Measurements from ENCODE around the gene MAPRE3.
"Not testable (repeated sequence)": the region's sequence is repeated elsewhere in the genome, so short reads cannot be mapped to it uniquely, and the experiment has no call there.

Gene MAPRE3

DNA sequence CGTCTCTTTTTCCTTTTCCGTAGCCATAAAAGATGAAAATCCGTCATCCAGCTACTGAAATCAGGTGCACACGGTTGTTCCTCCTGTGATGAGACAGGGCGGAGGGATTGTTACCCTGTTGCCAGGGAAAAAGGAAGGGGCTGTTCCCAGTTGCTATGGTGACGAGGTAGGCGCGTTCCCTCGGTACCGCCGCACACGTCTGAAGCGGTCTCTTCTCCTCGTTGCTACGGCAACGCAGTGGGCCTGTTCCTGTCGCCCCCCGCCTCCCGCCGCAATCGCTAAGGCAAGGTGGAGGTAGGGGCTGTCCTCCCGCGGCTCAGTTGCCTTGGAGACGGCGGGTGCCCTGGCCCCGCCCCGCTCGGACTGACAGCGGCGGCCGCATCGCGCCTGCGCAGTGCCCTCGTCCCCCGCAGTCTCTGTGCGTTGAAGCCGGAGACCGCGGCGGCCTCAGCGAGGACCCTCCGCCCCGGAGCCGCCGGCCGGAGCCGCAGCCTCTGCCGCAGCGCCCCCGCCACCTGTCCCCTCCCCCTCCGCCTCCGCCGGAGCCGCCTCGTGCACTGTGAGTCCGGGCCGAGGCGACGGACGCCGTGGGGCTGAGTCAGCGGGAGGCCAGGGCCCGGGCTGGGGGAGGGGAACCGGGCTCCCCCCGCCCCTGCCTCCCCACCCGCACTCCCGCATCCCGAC is at the start of gene MAPRE3:
Gene MAPRE3, plus strand, starts transcription at position 394 of the 684 bp plus-strand sequence. CDS start 51,582 bp downstream, outside the sequence.
- peak; percentile 36 to 56 (median 47) for DNase-seq

DNA sequence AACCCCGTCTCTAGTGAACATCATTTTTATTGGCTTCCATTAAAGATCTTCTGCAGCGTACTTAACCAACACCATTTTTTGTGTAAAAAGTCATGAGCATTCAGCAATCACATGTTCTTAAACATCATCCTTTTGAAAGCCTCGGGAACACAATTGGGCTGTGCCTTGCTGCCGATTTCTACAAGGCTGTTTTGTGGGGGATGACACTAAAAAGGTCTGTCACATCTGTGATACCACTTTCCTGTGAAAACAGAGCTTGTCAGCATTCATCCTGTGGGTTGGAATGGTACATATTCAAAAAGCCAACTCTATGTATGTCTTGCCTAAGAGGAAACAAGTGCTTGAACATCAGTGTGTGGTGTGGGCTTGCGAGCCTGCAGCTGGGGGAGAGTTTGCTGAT is 49.1 kb upstream of the MAPRE3 start:
- DNase-seq: no peak

DNA sequence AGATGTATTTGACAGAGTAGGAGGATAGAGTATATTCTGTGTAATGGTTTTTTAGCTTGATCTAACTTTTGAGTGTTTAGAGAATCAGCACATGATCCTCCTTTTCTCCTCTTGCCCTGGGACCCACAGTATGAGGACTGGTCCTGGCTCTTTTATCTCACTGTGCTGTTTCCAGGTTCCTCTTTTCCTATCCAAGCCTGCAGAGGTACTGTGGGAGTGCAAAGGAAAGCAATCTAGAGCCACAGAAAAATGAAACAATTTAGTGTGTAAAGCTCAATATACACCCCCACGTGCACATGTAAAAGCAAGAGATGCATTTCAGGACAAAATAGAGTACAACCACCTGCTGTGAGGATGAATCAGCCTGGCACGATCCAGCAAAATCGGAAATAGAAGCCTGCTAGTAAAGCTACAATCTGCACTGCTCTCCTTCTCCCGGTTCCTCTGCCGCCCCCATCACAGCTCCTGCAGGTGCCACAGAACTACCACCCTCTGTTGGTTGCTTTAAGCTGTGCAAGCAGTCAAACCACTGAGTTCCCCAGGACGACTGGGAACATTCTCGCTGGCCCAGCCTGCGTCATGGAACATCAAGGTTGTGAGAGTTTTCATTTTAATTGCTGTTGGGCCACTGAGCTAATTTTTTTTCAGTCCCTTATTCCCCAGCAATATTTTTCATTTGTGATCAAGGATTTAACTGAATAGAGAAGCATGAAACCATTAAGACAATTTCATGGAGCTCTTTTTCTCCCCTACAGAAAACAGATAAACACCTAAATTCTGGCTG is 47.8 kb upstream of the MAPRE3 start:
- no peak for DNase-seq

DNA sequence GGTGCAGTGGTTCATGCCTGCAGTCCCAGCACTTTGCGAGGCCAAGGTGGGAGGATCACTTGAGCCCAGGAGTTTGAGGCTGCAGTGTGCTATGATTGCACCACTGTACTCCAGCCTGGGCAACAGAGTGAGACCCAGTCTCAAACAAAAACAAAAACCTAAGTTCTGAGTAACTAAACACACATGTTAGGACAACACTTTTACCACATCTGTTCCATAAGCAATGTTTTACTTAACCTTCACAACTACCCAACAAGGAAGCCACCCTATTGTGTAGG is 47.3 kb upstream of the MAPRE3 start:
- not testable (repeated sequence) for DNase-seq

DNA sequence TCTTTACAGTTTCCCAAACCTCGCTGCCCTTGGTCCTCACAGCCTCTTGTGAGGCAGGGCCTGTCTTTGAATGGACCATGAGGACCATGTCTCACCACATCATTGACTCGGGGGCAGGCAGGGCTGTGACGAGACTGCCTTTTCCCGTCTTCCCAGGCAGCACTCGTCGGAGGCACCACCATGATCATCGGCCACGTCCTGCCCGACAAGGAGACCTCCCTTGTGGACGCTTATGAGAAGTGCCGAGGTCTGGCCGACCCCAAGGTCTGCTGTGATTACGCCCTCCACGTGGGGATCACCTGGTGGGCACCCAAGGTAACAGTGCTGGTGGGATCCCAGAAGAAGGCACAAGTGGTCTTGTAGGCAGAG is 45.7 kb upstream of the MAPRE3 start:
- no peak for DNase-seq

DNA sequence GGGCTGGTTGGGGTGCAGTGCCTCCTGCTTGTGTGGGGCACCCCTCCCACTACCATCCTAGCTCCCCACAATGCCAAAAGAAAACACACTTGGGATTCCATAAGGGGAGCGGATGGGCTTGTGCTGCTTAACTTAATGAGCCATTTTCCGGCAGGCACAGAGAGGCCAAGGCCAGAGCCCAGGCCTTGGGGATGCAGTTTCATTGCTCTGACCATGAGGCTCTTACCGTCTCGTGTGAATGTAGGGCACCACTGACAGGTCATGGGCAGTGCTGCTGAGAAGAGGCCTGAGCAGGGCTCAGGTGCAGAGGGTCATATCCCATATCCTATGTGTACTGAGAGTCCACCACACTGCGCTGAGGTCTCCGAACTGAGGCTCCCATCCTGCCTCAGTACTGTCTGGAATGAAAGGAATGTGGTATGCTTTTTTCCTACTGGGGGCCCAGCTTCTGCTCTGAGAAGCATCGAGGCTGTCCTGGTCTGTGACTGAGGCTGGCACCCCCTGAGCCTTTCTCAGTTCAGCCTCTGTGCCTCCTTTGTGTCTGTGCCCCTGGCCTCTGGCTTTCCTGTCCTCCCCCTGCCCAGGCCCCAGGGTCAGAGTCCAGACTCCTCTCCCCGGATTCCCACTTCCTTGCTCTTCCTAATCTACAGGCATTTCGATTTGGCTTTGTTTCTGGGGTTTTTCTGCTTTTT is 45.2 kb upstream of the MAPRE3 start:
- no peak for DNase-seq

DNA sequence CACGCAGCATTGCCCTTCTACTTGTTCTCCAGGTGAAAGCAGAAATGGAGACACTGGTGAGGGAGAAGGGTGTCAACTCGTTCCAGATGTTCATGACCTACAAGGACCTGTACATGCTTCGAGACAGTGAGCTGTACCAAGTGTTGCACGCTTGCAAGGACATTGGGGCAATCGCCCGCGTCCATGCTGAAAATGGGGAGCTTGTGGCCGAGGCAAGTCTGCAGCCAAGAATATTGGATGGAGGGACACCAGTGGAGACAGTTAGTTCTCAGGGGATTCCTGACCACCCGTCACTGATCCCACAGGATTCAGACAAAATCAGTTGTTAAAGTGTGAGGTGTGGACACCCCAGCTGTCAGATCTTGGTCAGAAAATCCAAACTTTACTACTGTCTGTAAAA is 43.2 kb upstream of the MAPRE3 start:
- no peak for DNase-seq

DNA sequence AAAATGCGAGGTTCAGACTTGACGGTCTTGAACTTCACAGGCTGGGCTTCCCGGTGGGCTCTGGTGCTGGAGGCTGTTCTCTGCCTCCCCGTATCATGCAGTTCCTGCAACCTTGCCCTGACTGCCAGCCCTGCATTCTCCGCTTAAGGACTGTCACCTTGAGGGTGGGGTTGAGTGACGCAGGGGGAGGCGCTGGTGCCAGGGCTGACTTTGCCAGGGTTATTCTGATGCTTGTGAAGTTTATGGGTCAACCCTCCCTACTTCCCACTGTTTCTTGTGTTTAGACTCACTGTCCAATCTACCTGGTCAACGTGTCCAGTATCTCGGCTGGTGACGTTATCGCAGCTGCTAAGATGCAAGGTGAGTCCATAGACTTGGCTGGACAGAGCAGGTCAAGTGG is 37.5 kb upstream of the MAPRE3 start:
- DNase-seq: no peak

DNA sequence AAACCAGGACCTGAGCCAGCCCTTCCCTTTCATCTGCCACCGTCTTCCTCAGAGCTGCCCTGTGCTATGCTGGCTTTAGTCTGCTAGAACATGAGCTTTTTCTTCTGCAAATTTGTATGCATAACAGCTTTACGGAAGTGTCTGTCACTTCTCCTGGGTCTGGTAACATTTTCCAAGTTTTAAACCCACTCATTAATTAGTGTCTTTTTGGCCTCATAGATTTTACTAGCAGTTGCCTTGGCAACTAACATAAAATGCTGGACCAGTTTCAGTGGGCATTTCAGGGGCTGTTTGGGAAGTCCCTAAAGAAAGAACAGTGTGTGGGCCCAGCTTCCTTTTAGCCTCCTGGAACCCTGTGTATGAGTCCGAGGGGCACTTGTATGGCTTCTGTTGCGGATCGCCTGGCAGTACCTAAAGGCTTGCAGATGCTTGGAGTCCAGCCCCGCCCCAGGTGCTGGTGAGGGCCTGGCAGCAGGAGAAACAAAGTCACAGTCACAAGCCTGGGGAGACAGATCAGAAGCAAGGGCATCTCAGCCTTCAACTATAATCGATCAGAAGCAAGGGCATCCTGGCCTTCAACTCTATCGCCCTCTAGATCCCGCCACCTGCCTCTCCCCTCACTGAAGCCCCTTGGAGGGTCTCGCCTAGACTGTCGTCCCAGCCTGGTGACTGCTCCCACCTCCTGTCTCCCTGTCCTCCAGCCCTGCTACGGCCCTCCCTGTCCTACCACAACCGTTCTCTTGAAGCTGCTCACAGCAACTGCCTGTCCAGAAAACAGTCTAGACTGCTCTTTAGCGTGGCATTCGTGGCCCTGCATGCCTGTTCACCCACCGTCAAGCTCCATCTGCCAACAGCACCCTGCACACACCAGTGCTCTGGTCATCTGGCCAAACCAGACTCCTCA is 36.8 kb upstream of the MAPRE3 start:
- DNase-seq: no peak

DNA sequence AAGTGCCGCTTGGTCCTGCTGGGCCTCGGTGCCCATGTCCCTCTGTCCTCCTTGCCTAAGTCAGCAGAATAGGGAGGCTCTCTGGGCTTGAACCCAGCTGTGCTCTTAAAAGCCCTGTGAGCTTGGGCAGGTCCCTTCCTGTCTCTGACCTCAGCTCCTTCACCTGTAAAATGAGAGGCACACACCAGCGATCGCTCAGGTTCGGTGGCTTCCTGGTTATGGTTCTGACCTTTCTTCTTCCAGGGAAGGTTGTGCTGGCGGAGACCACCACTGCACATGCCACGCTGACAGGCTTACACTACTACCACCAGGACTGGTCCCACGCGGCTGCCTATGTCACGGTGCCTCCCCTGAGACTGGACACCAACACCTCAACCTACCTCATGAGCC is 36.1 kb upstream of the MAPRE3 start:
- no peak for DNase-seq

DNA sequence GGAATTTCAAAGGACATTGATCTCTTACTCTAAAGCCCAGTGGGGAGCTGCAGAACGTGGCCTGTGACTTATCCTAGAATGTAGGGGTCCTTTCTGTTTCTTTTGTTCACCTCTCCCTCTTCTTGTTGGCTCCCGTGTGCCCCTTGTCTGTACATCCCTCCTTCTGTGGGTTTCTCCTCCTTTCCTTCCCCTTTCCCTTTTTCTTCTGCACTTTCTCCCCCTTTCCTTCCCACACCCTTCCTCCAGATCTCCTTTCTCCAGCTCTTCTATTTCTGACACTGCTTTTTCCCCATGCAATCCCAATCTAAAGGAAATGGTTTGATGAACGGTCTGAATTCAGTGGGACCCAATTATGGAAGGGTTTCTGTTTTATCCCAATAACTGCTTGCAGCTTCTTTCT is 35.5 kb upstream of the MAPRE3 start:
- no peak for DNase-seq

DNA sequence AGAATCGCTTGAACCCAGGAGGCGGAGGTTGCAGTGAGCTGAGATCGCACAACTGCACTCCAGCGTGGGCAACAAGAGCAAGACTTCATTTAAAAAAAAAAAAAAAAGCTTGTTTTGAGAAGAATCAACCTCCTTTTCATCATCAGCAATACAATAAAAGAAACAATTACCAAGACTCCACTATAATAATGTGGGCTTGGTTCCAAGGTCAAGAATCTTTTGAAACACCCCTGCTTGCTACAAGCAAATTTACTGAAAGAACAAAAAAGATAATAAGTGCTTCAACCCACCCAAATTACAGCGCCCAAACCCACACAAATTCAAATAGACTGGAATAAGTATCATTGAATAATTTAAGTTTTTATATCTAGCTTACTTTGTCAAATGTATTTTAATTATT is 33.6 kb upstream of the MAPRE3 start:
- DNase-seq: no peak

DNA sequence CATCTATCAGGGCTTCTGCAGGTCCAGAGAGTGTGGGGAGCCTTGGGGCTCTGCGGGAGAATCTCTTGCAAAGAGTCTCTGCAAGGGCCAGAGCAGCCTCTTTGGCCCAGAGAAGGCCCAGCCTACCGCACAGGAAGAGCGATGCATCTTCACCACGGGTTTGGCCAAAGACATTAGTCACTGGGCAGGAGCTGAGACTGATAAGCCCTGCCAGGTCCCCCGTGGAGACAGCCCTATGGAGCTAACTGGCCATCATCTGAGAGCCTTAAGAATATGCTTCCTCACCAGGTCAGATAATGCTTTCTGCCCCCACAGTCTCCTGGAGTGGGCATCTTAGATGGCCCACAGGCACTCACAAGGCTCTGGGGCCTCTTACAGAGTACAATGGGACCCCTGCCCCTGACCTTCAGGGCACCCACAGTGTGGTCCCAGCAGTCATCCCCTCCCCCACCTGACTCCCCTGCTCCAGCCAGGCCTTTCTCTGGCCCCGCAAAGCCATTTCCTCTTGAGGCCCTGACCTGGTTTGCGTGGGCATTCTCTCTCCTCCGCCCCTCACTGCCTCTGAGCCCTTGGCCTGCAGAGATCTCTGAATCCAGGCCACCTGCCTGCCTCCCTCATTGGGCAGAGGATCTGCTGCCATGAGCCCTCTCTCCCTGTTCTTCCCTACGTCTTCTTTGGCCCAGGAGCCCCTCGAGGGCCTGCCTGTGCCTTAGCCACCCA is 31.9 kb upstream of the MAPRE3 start:
- DNase-seq: no peak

DNA sequence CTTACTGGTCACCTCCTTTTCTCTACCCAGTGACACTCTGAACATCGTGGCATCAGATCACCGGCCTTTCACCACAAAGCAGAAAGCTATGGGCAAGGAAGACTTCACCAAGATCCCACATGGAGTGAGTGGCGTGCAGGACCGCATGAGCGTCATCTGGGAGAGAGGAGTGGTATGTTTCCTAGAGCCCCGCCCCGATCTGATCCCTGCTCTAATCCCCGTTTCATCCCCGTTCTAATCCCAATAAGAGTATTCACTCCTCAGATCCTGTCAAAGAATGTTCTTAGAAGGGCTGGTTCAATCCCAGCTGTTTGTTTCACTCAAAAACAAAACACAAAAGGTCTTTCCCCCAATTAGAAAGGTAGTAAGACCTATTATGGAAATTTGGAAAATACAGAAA is 30.4 kb upstream of the MAPRE3 start:
- no peak for DNase-seq

DNA sequence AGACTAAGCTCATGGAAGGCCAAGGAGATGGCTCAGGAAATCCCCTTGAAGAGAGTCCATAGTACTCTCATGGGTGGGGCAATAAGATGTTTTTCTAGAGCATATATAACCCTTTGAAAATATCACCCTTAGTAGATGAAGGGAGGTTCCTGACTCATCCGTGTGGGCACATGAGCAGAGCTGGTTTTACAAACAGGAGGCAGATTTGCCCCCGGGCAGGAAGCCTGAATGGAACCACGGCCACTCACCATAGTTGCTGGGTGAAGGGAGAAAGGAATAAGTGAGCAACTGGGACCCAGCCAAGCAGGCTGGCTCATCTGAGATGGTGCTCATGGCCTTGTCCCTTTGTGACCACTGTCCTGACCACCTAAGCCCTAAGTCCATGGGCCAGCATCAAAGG is 29.0 kb upstream of the MAPRE3 start:
- no peak for DNase-seq

DNA sequence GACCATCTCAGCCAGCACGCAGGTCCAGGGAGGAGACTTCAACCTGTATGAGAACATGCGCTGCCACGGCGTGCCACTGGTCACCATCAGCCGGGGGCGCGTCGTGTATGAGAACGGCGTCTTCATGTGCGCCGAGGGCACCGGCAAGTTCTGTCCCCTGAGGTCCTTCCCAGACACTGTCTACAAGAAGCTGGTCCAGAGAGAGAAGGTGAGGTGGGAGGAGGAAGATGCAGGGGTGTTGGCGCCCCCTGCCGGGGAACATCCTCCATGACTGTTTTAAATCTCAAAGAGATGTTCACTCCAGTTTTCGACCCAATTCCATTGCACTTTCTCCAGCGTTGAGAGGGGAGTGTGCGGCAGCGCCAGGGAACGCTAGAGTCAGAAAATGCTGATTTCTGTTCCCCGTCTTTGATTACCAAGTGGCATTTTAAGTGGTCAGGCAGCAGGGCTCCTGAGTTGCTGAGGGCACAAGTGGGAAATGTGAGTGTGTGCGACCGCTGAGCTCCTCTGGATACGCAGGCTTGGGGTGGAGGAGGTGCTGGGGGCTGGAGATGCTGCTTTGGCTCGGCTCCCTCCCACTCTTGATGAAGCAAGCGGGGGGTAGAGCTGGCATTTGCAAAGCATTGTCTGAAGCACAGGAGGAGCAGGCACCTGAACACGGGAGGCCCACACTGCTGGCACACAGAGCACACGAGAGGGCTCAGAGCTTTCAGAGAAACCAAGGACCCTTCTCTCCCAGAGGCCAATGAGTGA is 27.7 kb upstream of the MAPRE3 start:
- peak; percentile 9 to 44 (median 26) for DNase-seq

DNA sequence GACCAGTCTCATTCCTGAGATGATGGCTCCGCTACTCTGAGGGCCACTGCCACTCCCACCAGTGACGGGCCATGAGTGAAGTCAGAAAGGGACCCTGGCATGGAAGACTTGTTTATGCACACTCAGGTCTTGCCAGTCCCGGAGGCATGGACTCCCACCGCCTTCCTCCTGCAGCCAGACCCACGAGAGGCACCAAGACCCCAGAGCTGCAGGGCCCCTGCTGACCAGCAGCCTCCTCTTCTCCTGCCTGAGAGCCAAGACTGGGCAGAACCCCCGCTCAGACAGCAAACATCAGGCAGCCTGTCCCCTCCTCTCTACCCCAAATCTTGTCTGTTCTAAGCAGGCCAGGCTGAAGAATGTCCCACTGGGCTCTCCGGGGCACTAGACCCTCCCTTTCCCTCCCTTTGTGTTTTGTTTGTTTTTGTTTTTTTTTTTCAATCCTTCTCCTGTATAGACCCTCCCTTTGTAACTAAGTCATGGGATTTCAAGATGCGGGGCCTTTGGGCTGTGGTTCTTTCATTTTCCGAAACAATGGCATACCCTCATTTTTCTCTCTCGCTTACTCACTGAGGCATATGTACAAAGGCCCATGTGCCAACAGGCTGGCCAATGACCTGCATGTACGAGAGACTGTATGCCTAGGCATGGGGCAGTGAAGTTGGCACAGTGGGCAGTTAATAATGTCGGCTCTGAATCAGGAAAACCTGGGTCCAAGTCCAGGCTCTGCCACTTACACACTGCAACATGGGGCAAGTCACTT is 24.3 kb upstream of the MAPRE3 start:
- DNase-seq: no peak

DNA sequence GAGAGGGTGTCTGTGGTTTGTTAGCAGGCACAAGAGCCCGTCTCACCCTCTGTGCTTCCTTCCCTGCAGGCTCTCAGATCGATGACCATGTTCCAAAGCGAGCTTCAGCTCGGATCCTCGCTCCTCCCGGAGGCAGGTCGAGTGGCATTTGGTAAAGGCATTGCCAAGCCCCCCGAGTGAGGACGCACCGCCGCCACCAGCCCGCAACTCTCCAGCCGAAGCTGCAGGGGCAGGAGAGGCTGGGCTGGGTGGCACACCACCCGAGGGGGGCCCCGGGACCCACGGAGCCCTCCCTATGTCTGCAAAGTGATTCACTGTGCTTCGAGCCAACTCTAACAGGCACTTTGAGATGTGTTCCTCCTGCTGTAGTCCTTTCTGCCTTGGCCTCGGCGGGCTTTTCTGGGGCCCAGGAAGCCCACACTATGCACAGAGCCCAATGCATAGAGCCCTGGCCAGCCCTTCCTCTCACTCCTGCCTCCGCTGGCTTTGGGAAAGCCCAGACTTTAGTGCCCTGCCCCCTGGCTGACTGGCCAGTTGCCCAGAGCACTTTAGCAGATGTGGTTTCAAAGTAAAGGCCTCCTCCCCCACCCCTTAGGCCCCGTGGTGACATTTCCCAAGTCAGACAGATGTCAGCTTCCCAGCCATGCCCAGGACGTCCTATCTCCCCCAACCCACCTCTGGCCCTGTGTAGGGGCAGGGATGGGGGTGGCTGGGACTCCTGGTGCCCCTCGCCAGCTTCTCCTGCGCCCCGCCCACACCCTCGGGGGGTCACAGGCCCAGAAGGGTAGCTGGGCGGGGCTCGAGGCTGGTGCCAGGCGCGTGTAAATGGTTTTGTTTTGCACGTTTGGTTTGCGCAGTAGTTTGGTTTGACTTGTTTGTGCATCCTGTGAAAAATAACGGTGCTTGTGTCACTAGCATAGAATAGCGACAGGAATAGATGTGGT is 23.3 kb upstream of the MAPRE3 start:
- no peak for DNase-seq

DNA sequence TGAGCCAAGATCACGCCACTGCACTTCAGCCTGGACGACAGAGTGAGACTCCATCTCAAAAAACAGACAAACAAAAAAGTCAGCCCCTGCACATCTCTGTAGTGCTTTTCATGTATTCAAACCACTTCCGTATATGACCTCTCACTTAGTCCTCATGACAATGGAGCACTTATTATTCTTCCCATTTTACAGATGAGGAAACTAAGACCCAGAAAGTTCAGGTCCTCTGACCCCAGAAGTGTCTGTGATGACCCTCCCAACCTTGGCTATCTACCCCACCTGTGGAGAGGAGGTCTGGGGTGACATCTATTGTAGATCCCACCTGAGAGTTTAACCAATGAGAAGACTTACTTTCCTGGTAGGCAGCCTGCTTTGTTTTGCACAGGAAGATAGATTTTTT is 21.6 kb upstream of the MAPRE3 start:
- no peak for DNase-seq

DNA sequence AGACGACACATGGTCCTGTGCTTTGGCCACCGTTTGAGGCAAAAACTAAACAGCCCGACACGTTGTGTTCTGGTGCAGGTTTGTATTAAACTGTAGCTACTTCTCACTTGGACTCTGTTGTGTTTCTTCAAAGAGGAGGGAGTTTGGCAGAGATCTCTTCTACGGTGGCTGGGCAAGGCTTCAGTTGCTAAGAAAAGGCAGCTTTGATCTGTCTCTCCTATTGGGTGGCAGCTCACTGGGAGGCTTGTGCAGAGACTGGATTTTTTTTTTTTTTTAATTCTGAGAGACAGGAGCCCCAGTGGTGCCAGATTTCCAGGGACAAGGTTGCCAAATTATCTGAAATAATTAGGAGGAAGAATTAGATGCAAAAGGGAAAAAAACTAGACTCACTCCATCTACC is 20.2 kb upstream of the MAPRE3 start:
- no peak for DNase-seq
